Lower leg skin (tissue), 4 donors: ENCODE results near the gene ERC2. TPM values are rescaled to one million over a fixed set of nuclear protein-coding genes. Genes with fewer than 3 reads are reported as not detected.

Experiments used
- DNase-seq, 2 donors: peaks; one replicate each; pipeline ENCODE4 v3.0.0-alpha.2; 2019; ENCODE audit warnings: low spot score in 2 of 2
- H3K4me3 ChIP-seq: fragments of 200-600 bp; sonication (generic); 2 replicates; pipeline ENCODE4 v1.5.1; 2017; ENCODE audit warnings: mild to moderate bottlenecking, low read depth; ENCODE audit not compliant: poor library complexity, severe bottlenecking
- CTCF ChIP-seq, 3 donors: fragments of 450-650 bp; IDR thresholded peaks; one replicate each; pipeline ENCODE4 v1.5.1; 2016; ENCODE audit warnings: antibody characterized with exemption in 3 of 3, mild to moderate bottlenecking in 3 of 3, moderate library complexity in 2 of 3
- POLR2A ChIP-seq, 2 donors: fragments of 450-650 bp; IDR thresholded peaks; one replicate each; pipeline ENCODE4 v1.6.1; 2016 to 2017; ENCODE audit warnings: antibody characterized with exemption in 2 of 2, mild to moderate bottlenecking in 1 of 2, moderate library complexity in 1 of 2
- WGBS, 2 donors: methylation state at CpG; one replicate each; pipeline ENCODE4 v1.1.5; 2018; 5-methylcytosine and 5-hydroxymethylcytosine counted together
- intact Hi-C: fragments of 100-400 bp; cut with DNase I; formaldehyde crosslinking; loops from one replicate; pipeline ENCODE4 v1.15.0; 2023; ENCODE audit warnings: low total_unique reads
- total RNA-seq, 4 donors: library from RNA; depleted of rRNA; stranded (reverse); fragments of >200 nt; gene quantifications; one replicate each; pipeline ENCODE4 v1.1.0, GENCODE V29; 2016

ERC2 gene
- total RNA-seq, 4 donors from 2014 or later, result 0.23 to 1.3 (median 0.42) TPM; not detected in 1

GRCh38 chr3:56471771-56472170 is 3.5 kb upstream of the ERC2 start:
- TF ChIP-seq CTCF (IDR thresholded peaks at IDR 0.05), result no peak
- no peak for TF ChIP-seq POLR2A (IDR thresholded peaks at IDR 0.05)
- WGBS, 2 donors, result 69 to 75% methylated on average over 3 of the region's 3 CpGs
- DNase-seq, result no peak
- intact Hi-C loops, result no loop called here
- no peak overlapping the region for H3K4me3 ChIP-seq

- TF ChIP-seq CTCF (IDR thresholded peaks at IDR 0.05), result no peak
- no peak for TF ChIP-seq POLR2A (IDR thresholded peaks at IDR 0.05)
- 78 to 91% methylated on average over 3 of the region's 3 CpGs for WGBS, 2 donors
- no peak for DNase-seq
- intact Hi-C loops, result no loop called here
- H3K4me3 ChIP-seq, result no peak overlapping the region
These were observed 874 bp upstream of the ERC2 start for GRCh38 chr3:56469141-56469540.

- 1 to 5% methylated on average over 13 to 22 of the region's 28 CpGs for WGBS, 2 donors
- DNase-seq, result no peak
- no peak overlapping the region for H3K4me3 ChIP-seq
- TF ChIP-seq POLR2A (IDR thresholded peaks at IDR 0.05) (no peak), CTCF (IDR thresholded peaks at IDR 0.05) (no peak)
- intact Hi-C loops, result no loop called here
These were observed 475 bp downstream of the ERC2 start for GRCh38 chr3:56467801-56468183.

- WGBS, 2 donors, result 2 to 5% methylated on average over 14 of the region's 14 CpGs
- TF ChIP-seq CTCF (IDR thresholded peaks at IDR 0.05) (no peak), POLR2A (IDR thresholded peaks at IDR 0.05) (no peak)
- no peak overlapping the region for H3K4me3 ChIP-seq
- no peak for DNase-seq
- intact Hi-C loops, result no loop called here
These were observed 1.2 kb downstream of the ERC2 start for GRCh38 chr3:56467108-56467507.

- DNase-seq, result no peak
- H3K4me3 ChIP-seq, result no peak overlapping the region
- intact Hi-C loops, result no loop called here
- TF ChIP-seq POLR2A (IDR thresholded peaks at IDR 0.05), result no peak
- WGBS, 2 donors, result 39 to 54% methylated on average over 3 of the region's 3 CpGs
These were observed 8.5 kb downstream of the ERC2 start for GRCh38 chr3:56459719-56460118.

GRCh38 chr3:56459104-56459496 is 9.2 kb downstream of the ERC2 start:
- no peak for DNase-seq
- TF ChIP-seq CTCF (IDR thresholded peaks at IDR 0.05) (no peak), POLR2A (IDR thresholded peaks at IDR 0.05) (no peak)
- intact Hi-C loops, result no loop called here
- WGBS, 2 donors, result 29 to 41% methylated on average over 1 of the region's 1 CpG
- no peak overlapping the region for H3K4me3 ChIP-seq
